ENCODE data around the gene DCST2.

DNA sequence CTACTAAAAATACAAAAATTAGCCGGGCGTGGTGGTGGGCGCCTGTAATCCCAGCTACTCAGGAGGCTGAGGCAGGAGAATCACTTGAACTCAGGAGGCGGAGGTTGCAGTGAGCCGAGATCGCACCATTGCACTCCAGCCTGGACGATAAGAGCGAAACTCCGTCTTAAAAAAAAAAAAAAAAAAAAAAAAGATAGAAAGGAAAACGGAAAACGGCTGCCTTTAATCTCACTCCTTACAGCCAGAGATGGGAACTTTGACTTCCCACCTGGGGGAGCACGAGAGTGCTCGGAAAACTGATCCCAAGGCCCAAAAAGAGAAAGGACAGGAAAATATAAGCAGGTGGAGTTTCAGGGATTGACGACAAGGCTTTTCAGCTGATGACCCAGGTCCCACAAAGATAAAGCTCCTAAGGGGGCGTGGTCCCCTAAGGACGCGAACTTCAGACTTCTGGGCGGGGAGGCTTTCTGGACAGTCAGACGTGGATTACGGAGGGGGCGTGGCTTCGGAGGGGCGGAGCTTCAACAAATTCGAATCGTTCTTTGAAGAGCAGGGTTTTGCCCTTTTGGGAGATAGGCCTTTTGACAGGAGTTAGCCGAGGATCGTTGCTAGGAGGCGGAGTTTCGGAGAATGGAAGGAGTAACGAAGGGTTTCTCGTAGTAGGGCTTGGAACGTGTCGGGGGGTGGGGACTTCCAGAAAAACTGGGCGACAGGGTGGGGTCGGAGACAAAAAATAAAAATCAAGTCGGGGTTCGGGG is 60.1 kb downstream of the DCST2 start:
- TF ChIP-seq BHLHE40 (IDR thresholded peaks at IDR 0.05; ENCODE audit: low read depth, low read length): no peak
- TF ChIP-seq USF2 (IDR thresholded peaks at IDR 0.05): no peak
- TF ChIP-seq SREBF2 (IDR thresholded peaks at IDR 0.05): no peak
- no peak for TF ChIP-seq CHD4 (IDR thresholded peaks at IDR 0.05; ENCODE audit: borderline replicate concordance)
- TF ChIP-seq, protein P1, sequence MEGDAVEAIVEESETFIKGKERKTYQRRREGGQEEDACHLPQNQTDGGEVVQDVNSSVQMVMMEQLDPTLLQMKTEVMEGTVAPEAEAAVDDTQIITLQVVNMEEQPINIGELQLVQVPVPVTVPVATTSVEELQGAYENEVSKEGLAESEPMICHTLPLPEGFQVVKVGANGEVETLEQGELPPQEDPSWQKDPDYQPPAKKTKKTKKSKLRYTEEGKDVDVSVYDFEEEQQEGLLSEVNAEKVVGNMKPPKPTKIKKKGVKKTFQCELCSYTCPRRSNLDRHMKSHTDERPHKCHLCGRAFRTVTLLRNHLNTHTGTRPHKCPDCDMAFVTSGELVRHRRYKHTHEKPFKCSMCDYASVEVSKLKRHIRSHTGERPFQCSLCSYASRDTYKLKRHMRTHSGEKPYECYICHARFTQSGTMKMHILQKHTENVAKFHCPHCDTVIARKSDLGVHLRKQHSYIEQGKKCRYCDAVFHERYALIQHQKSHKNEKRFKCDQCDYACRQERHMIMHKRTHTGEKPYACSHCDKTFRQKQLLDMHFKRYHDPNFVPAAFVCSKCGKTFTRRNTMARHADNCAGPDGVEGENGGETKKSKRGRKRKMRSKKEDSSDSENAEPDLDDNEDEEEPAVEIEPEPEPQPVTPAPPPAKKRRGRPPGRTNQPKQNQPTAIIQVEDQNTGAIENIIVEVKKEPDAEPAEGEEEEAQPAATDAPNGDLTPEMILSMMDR (IDR thresholded peaks at IDR 0.05): no peak; the same call in 2 of the 3 replicates

All from A549 (cell line).